IPS-NIHi11 (cell line): ENCODE results near the gene TSPAN7.
A peak's percentile ranks its signal among the peaks of the same experiment; 100 is the strongest.

Experiments
- DNase-seq: peaks from one replicate; pipeline ENCODE4 v3.0.0; 2012; ENCODE audit warnings: mixed read lengths, low spot score

Gene TSPAN7

GRCh38 chrX:38692961-38693360, 131.6 kb downstream of the TSPAN7 start:
- no peak for DNase-seq

DNA sequence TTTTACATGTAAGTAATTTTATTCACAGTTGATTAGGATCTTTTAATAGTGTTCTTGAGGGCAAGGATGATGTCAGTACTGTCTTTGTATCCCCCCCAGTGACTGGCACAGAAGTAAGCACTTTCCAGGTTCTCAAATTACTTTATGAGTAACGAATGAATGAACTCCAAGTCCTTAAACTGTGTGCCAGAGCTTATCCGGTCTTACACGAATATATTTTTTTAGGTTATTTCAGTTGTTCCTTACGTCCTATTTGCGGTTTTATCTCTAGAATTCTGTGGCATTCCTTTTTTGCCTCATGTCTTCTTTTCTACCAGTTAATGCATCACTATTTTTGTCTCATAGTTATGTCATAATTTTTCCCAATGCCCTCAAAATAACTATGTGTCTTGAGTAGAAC, 133.1 kb downstream of the TSPAN7 start:
- no peak for DNase-seq

DNA sequence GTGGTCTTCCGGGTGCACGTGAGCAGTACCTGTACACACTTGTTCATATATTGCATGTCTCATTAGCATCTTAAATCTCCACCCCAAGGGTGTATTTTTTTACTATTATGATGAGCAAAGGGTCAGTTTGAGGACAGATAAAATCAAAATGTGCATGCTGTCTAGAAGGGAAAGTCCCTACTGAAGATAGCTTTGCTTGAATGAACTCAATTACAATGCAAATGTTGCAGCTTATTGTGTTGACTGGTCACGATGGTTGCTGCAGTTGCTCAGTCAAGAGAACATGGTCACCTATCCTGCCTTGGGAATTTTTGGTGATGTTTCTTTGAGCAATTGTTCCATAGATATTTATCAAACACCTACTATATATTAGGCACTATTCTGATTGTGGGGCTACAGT, 136.1 kb downstream of the TSPAN7 start:
- no peak for DNase-seq

GRCh38 chrX:38699121-38699520, 137.8 kb downstream of the TSPAN7 start:
- DNase-seq, result no peak

DNA sequence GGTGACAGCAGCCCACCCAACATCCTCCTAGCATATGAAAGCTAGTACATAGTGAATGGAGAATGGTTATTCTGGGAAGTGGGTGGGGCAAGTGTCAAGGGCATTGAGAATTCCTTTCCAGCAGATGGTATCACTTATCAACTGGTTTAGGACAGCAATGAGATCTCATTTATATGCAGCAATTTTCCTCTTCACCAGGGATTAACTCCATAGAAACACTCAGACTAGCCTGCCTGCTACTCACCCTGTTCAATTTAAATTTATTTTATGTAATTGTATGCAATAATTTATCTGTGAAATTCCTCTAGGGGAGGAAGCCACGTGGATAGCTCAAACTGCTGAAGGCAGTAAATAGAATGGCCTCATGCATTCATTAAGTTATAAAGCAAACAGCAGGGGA, 138.4 kb downstream of the TSPAN7 start:
- DNase-seq, result peak; percentile 5

DNA sequence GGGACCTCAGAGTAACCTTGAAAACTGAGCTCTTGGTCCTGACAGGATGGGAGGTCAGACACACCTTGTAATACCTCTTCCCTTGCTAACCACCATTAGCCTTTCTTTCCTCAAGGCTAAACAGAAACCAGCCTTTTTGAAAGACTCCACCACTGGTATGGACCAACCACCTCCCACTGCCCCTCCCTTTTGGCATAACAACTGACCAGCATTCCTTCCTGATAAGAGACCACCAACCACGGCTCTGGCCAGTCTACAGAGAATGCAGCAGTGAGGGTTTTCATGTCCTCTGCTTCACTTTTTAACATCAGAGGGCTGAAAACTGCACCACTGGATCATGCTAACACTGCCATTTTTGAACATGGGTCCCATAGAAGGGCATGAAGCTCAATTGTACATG, 139.7 kb downstream of the TSPAN7 start:
- DNase-seq, result peak; percentile 5

DNA sequence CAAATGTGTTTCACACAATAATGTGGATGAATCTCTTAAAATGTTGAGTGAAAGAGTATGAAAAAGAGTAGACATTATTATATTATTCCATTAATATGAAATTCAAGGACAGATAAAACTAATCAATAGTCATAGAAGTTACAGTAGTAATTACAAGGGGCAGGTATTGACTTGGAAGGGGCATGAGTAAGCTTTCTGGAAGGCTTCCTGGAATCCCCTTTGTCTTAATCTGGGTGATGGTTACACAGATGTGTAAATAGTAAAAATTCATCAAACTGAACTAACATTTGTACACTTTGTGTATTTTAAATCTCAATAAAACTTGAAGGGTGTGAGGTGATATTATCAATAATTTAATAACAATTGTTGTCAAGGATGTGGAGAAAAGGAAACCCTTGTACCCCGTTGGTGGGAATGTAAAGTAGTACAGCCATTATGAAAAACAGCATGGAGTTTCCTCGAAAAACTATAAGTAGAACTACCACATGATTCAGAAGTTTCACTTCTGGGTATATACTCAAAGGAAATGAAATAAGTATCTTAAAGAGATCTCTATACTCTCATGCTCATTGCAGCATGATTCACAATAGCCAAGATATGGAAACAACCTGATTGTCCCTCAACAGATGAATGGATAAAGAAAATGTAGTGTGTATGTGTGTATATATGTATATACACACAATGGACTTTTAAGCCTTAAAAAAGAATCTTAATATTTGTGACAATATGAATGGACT, 143.0 kb downstream of the TSPAN7 start:
- no peak for DNase-seq

DNA sequence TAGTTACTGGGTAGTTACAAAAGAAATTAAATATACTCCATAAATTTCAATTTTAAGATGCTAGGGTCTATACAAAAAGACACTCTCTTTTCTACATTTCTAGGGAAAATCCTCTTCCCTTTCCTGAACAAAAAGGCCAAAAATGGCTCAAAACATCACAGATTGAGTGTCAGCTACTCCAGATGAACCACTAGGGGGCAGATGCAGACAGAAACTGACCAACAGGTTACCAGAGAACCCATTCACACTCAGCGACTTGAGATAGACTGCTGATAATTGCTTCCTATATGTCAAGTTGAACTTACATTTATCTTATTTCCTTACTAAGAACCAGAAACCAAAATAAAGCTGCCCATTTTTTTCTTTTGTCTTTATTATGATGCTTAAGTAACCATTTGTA, 156.5 kb downstream of the TSPAN7 start:
- peak; percentile 54 for DNase-seq

DNA sequence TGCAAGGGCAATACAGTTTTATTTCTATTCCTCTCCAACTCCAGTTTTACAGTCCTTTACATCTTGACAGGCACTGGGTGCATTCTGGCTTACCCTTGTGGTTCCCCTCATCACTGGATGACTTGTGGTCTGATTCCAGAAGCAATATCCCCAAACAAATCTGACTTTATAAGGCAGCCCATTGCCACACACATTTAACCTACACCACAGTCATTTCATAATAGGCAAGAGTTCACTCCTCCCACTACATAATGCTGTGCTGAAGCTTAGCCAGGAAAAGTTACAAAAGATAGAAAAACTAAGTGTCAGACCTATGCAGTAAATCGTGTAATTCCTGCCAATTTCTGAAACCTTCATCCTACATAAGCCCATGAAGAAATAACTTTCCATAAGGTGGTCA, 157.0 kb downstream of the TSPAN7 start:
- no peak for DNase-seq

DNA sequence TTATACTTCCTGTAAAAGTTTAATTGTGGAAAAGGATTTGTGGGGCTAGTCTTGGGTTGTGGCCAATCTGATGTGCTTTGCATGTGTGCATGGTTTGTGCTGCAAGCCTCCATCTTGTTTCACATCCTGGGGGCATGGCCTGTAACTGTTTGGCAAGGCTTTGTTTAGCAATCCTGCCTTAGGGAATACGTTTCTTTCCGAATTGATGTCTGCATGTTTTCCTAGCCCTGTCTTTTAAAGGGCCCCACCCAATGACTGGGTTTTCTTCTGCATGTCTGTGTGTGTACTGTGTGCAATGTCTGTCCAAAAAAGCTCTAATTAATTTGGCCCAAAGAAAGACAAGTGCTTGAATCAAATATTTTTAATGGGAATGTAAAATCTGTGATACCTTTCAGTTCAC, 165.3 kb downstream of the TSPAN7 start:
- no peak for DNase-seq

- DNase-seq, result no peak
Measured at GRCh38 chrX:38727668-38728067, 166.3 kb downstream of the TSPAN7 start.

DNA sequence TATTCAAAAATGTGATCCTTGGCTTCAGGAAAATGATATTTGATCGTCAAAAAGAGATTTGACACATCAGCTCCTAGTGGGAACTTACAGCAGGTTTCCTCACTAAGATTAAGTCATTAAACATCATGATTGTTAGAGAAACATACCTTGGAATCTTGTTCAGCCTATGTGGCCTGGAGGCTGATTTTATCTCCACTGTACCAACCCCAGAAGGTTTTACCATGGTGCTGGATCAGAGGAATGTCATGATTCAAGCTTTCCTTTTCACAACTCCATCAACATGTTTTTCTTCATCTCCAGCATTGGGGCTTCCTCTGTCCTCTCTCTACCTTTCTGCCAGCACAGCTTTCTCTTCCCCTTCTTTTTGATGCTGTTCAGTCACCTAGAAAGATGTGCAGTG, 171.5 kb downstream of the TSPAN7 start:
- DNase-seq, result no peak
